ENCODE measurements around the gene PIK3R1. TPM values are rescaled to one million over a fixed set of nuclear protein-coding genes. Genes with fewer than 3 reads are reported as not detected.

PIK3R1 gene
- total and polyA plus RNA-seq, 2 of the 4 experiments (the other 2 are of a cell fraction): 2.4 to 9.3 TPM

- no peak overlapping the region for H3K56ac ChIP-seq (ENCODE audit: extremely low read depth, insufficient read depth, low read length)
- no peak overlapping the region for H2BK120ac ChIP-seq (ENCODE audit: low read depth, low read length)
- CTCF ChIA-PET: interaction anchor here (0.6 kb wide), 1 partner anchor 19 kb away, joined by 3 read pairs; no protein-coding TSS in a partner anchor
- H4K5ac ChIP-seq (ENCODE audit: low read depth, low read length): no peak overlapping the region
- POLR2A ChIA-PET (ENCODE audit: unreplicated experiment): no interaction called here
- H3K4me1 ChIP-seq (ENCODE audit: control insufficient read depth, insufficient read depth, low read length): no peaks in the 10 kb centered on the region
- dilution Hi-C loops (cut with HindIII; ENCODE audit: low sequenced_read_pairs, unreplicated experiment) (no loop called here), in situ Hi-C loops (cut with MboI; ENCODE audit: low sequenced_read_pairs) (no loop called here), intact Hi-C loops (cut with micrococcal nuclease) (no loop called here)
- H4K20me1 ChIP-seq (ENCODE audit: insufficient read depth, low read length): no peaks in the 10 kb centered on the region
- H3K36me3 ChIP-seq (ENCODE audit: control insufficient read depth, insufficient read depth, low read length): no peaks in the 10 kb centered on the region
- no peak for DNase-seq
- no peak overlapping the region for H2BK5ac ChIP-seq (ENCODE audit: low read depth, low read length, poor library complexity, severe bottlenecking)
- H3K79me1 ChIP-seq (ENCODE audit: low read depth in 1 of 2, low read length in 2 of 2): no peaks in the 10 kb centered on the region
- H2AK9ac ChIP-seq (replicated peaks; ENCODE audit: low read depth, low read length, poor library complexity): no peak overlapping the region
- H4K91ac ChIP-seq (ENCODE audit: insufficient read depth, low read depth, low read length): no peak overlapping the region
- TF ChIP-seq CHD1 (IDR thresholded peaks at IDR 0.05; ENCODE audit: low read depth, low read length) (no peak), RCOR1 (IDR thresholded peaks at IDR 0.05; ENCODE audit: insufficient replicate concordance, low read length) (no peak), ELK1 (IDR thresholded peaks at IDR 0.05; ENCODE audit: borderline replicate concordance, low read depth, low read length) (no peak), SMC3 (IDR thresholded peaks at IDR 0.05; ENCODE audit: low read depth, low read length) (no peak), RFX5 (IDR thresholded peaks at IDR 0.05; ENCODE audit: low read depth, low read length) (no peak), CEBPB (IDR thresholded peaks at IDR 0.05; ENCODE audit: low read depth, low read length) (no peak), FOS (IDR thresholded peaks at IDR 0.05; ENCODE audit: low read depth, low read length) (no peak)
- BruUV-seq (replicated peaks): no TSS peak
- H3K4ac ChIP-seq (ENCODE audit: low read depth, low read length): no peak overlapping the region
- no peak overlapping the region for H3K4me3 ChIP-seq (ENCODE audit: insufficient read depth, low read depth, low read length)
- H3K4me2 ChIP-seq (ENCODE audit: low read depth, low read length): no peak overlapping the region
- no peaks in the 10 kb centered on the region for H3K9me1 ChIP-seq (ENCODE audit: insufficient read depth, low read length)
- no peak overlapping the region for H3K18ac ChIP-seq (ENCODE audit: low read depth, low read length)
- no peak overlapping the region for H2AFZ ChIP-seq (replicated peaks; ENCODE audit: low read length, poor library complexity)
- H4K8ac ChIP-seq (ENCODE audit: low read depth in 2 of 2, low read length in 2 of 2): no peak overlapping the region
- ATAC-seq (ENCODE audit: low read depth): no peak
- no peak overlapping the region for H3K14ac ChIP-seq (replicated peaks; ENCODE audit: low read depth, low read length)
- no peak overlapping the region for H2BK15ac ChIP-seq (ENCODE audit: low read depth, low read length)
- H3K23ac ChIP-seq (ENCODE audit: low read depth, low read length): no peak overlapping the region
- H3K9ac ChIP-seq (ENCODE audit: low read depth, low read length): no peak overlapping the region
- H2BK20ac ChIP-seq (ENCODE audit: low read depth, low read length): no peak overlapping the region
- no peak overlapping the region for H2AK5ac ChIP-seq (ENCODE audit: low read depth, low read length)
- H3K9me3 ChIP-seq (ENCODE audit: control insufficient read depth, insufficient read depth, low read length): no peaks in the 10 kb centered on the region
- H3K27me3 ChIP-seq (ENCODE audit: control insufficient read depth, insufficient read depth, low read length): peaks cover 1% of the 10 kb centered on the region; the same call in 1 of the 2 replicates
- H3K27ac ChIP-seq (ENCODE audit: insufficient read depth, low read length): no peak overlapping the region
- WGBS, 2 experiments (ENCODE audit: extremely low coverage in 2 of 2, insufficient read length in 1 of 2): no CpG with 5 or more reads among the region's 3 CpGs
Observed at GRCh38 chr5:68173007-68173406, 42.5 kb upstream of the PIK3R1 start.
